Measurements from ENCODE around the gene FOXP4. TPM values are rescaled to one million over a fixed set of nuclear protein-coding genes. Genes with fewer than 3 reads are reported as not detected.
A peak's percentile ranks its signal among the peaks of the same experiment; 100 is the strongest.

FOXP4 gene
- total and polyA plus RNA-seq, 4 donors, result 9.1 to 36.2 (median 21.5) TPM

GRCh38 chr6:41589636-41590622 is 43.7 kb downstream of the FOXP4 start:
- Histone ChIP-seq H3K4me1 (ENCODE audit: control insufficient read depth in 1 of 2, insufficient read depth in 2 of 2, low read length in 2 of 2) (no peaks in the 10 kb centered on the region), H3K27me3 (ENCODE audit: control insufficient read depth in 1 of 2, insufficient read depth in 2 of 2, low read length in 1 of 2) (no peaks in the 10 kb centered on the region), H3K4me3 (ENCODE audit: low read length in 2 of 2) (no peak overlapping the region), H3K9me3 (ENCODE audit: control insufficient read depth, low read length) (no peaks in the 10 kb centered on the region), H3K27ac (ENCODE audit: low read depth in 1 of 2, low read length in 2 of 2) (no peak overlapping the region), H3K36me3 (ENCODE audit: control insufficient read depth in 1 of 2, insufficient read depth in 2 of 2, low read length in 1 of 2) (peaks cover 1 to 3% of the 10 kb centered on the region in 2 donors)
- WGBS, 2 donors, result 90 to 91% methylated on average over 38 to 39 of the region's 39 CpGs
- no peak for DNase-seq
- no peak for ATAC-seq (ENCODE audit: low FRiP score)
- intact Hi-C loops (cut with DNase I), result loop anchor here (2.0 to 5.0 kb wide), 5 partner anchors 43 to 221 kb away; partner anchors contain the start of gene FOXP4 (in 1 of the 2)

DNA sequence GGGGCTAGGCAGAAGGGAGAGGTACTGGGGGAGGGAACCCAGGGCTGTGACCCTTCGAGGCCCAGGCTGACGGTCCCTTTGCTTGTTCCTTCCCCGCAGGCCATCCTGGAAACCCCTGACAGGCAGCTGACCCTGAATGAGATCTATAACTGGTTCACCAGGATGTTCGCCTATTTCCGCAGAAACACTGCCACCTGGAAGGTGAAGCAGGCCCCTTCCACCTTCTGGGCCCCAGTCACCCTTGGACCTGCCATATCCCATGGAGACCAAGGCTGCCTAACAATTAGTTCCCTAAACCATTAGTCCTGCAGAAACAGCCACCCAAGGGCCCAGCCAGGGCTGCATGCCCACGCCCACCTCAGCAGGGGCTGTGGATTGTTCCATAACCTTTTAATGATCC is 44.9 kb downstream of the FOXP4 start:
- Histone ChIP-seq H3K4me1 (ENCODE audit: control insufficient read depth in 1 of 2, insufficient read depth in 2 of 2, low read length in 2 of 2) (no peaks in the 10 kb centered on the region), H3K36me3 (ENCODE audit: control insufficient read depth in 1 of 2, insufficient read depth in 2 of 2, low read length in 1 of 2) (peaks cover 1 to 3% of the 10 kb centered on the region in 2 donors), H3K4me3 (ENCODE audit: low read length in 2 of 2) (no peak overlapping the region), H3K27ac (ENCODE audit: low read depth in 1 of 2, low read length in 2 of 2) (no peak overlapping the region), H3K27me3 (ENCODE audit: control insufficient read depth in 1 of 2, insufficient read depth in 2 of 2, low read length in 1 of 2) (no peaks in the 10 kb centered on the region), H3K9me3 (ENCODE audit: control insufficient read depth, low read length) (no peaks in the 10 kb centered on the region)
- no peak for DNase-seq
- no peak for ATAC-seq (ENCODE audit: low FRiP score)
- intact Hi-C loops (cut with DNase I), result loop anchor here (2.0 to 5.0 kb wide), 5 partner anchors 44 to 222 kb away; partner anchors contain the start of gene FOXP4 (in 1 of the 2)
- WGBS, 2 donors, result 90 to 92% methylated on average over 6 of the region's 6 CpGs

- intact Hi-C loops (cut with DNase I), result loop anchor here (1.0 to 5.0 kb wide), 7 partner anchors 45 to 223 kb away; partner anchors contain the start of gene FOXP4 (in 1 of the 2)
- Histone ChIP-seq H3K36me3 (ENCODE audit: control insufficient read depth in 1 of 2, insufficient read depth in 2 of 2, low read length in 1 of 2) (peaks cover 3 to 5% of the 10 kb centered on the region in 2 donors), H3K4me1 (ENCODE audit: control insufficient read depth in 1 of 2, insufficient read depth in 2 of 2, low read length in 2 of 2) (no peaks in the 10 kb centered on the region), H3K27ac (ENCODE audit: low read depth in 1 of 2, low read length in 2 of 2) (no peak overlapping the region), H3K27me3 (ENCODE audit: control insufficient read depth in 1 of 2, insufficient read depth in 2 of 2, low read length in 1 of 2) (no peaks in the 10 kb centered on the region), H3K4me3 (ENCODE audit: low read length in 2 of 2) (no peak overlapping the region), H3K9me3 (ENCODE audit: control insufficient read depth, low read length) (no peaks in the 10 kb centered on the region)
- ATAC-seq (ENCODE audit: low FRiP score), result peak; percentile 86
- peak; percentile 78 to 90 for DNase-seq
- 0 to 2% methylated on average over 7 of the region's 7 CpGs for WGBS, 2 donors
Observed at GRCh38 chr6:41591859-41592502, 45.8 kb downstream of the FOXP4 start.

DNA sequence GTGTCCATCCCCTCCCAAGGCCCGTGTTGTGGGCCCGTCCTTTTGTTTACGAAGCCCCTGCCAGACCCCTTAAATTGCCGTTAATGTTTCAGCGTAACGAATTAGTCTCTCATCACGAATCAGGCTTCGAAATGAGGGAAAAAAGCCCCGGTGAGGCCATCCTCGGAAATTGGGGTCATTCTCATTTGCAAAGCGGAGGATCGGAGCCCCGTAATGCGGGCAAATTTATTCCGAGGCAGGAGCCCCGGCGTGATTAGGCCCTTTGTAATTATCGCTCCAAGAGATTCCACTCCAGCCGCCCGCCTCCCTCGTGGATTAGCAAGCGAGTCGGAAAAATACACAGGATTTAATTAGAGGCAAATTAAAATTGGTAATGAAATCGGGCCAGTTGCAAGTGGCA is 47.2 kb downstream of the FOXP4 start:
- 90 to 93% methylated on average over 24 of the region's 24 CpGs for WGBS, 2 donors
- Histone ChIP-seq H3K9me3 (ENCODE audit: control insufficient read depth, low read length) (no peaks in the 10 kb centered on the region), H3K27me3 (ENCODE audit: control insufficient read depth in 1 of 2, insufficient read depth in 2 of 2, low read length in 1 of 2) (no peaks in the 10 kb centered on the region), H3K36me3 (ENCODE audit: control insufficient read depth in 1 of 2, insufficient read depth in 2 of 2, low read length in 1 of 2) (peaks cover 3 to 5% of the 10 kb centered on the region in 2 donors), H3K27ac (ENCODE audit: low read depth in 1 of 2, low read length in 2 of 2) (no peak overlapping the region), H3K4me1 (ENCODE audit: control insufficient read depth in 1 of 2, insufficient read depth in 2 of 2, low read length in 2 of 2) (no peaks in the 10 kb centered on the region), H3K4me3 (ENCODE audit: low read length in 2 of 2) (no peak overlapping the region)
- intact Hi-C loops (cut with DNase I), result loop anchor here (2.0 to 5.0 kb wide), 4 partner anchors 46 to 221 kb away; partner anchors contain the start of gene FOXP4 (in 1 of the 2)
- DNase-seq, result no peak
- ATAC-seq (ENCODE audit: low FRiP score), result no peak

DNA sequence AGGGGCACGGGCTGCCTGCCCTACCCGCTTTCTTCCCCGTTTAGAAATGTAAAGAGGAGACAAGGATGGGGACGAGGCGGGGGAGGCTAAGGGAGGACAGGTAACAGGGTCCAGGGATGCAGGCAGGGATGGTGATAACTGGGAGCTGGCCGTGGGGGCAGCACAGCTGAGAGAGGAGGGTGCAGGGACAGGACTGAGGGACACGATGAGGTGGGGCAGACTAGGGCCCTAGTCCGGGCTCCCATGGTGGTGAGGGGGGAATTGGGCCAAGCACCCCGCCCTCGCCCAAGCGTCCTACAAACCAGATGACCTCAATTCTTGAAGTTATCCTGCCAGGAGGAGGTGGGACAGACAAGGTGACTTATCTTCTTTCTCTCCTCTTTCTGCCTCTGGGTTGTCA is 47.7 kb downstream of the FOXP4 start:
- Histone ChIP-seq H3K4me3 (ENCODE audit: low read length in 2 of 2) (no peak overlapping the region), H3K4me1 (ENCODE audit: control insufficient read depth in 1 of 2, insufficient read depth in 2 of 2, low read length in 2 of 2) (no peaks in the 10 kb centered on the region), H3K36me3 (ENCODE audit: control insufficient read depth in 1 of 2, insufficient read depth in 2 of 2, low read length in 1 of 2) (peaks cover 3 to 5% of the 10 kb centered on the region in 2 donors), H3K27me3 (ENCODE audit: control insufficient read depth in 1 of 2, insufficient read depth in 2 of 2, low read length in 1 of 2) (no peaks in the 10 kb centered on the region), H3K9me3 (ENCODE audit: control insufficient read depth, low read length) (no peaks in the 10 kb centered on the region), H3K27ac (ENCODE audit: low read depth in 1 of 2, low read length in 2 of 2) (no peak overlapping the region)
- WGBS, 2 donors, result 87 to 92% methylated on average over 11 of the region's 11 CpGs
- ATAC-seq (ENCODE audit: low FRiP score) (no peak), DNase-seq (no peak)
- intact Hi-C loops (cut with DNase I), result loop anchor here (2.0 to 5.0 kb wide), 4 partner anchors 47 to 222 kb away; partner anchors contain the start of gene FOXP4 (in 1 of the 2)

- Histone ChIP-seq H3K36me3 (ENCODE audit: control insufficient read depth in 1 of 2, insufficient read depth in 2 of 2, low read length in 1 of 2) (peaks cover 3 to 5% of the 10 kb centered on the region in 2 donors), H3K4me1 (ENCODE audit: control insufficient read depth in 1 of 2, insufficient read depth in 2 of 2, low read length in 2 of 2) (no peaks in the 10 kb centered on the region), H3K4me3 (ENCODE audit: low read length in 2 of 2) (no peak overlapping the region), H3K27me3 (ENCODE audit: control insufficient read depth in 1 of 2, insufficient read depth in 2 of 2, low read length in 1 of 2) (no peaks in the 10 kb centered on the region), H3K27ac (ENCODE audit: low read depth in 1 of 2, low read length in 2 of 2) (no peak overlapping the region), H3K9me3 (ENCODE audit: control insufficient read depth, low read length) (no peaks in the 10 kb centered on the region)
- intact Hi-C loops (cut with DNase I), result loop anchor here (5.0 kb wide), 3 partner anchors 47 to 222 kb away; partner anchors contain the start of gene FOXP4 (in 1 of the 2)
- ATAC-seq (ENCODE audit: low FRiP score) (no peak), DNase-seq (no peak)
- WGBS, 2 donors, result 95 to 96% methylated on average over 5 of the region's 5 CpGs
Observed at GRCh38 chr6:41594326-41594725, 48.1 kb downstream of the FOXP4 start.

DNA sequence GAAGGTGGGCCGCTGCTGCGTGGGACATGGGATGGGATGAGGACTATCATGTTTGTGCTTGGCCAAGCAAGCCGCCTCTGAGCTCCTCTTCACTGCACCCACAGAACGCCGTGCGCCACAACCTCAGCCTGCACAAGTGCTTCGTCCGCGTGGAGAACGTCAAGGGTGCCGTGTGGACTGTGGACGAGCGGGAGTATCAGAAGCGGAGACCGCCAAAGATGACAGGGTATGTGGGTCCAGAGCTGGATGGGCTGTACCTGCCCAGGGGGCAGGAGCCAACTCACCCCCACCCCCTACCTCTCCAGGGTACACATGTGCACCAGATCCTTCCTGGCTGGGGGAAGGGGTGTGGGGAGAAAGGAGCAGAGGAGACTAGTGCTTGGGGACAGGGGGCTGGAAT is 48.6 kb downstream of the FOXP4 start:
- WGBS, 2 donors, result 92 to 93% methylated on average over 13 to 15 of the region's 15 CpGs
- Histone ChIP-seq H3K4me1 (ENCODE audit: control insufficient read depth in 1 of 2, insufficient read depth in 2 of 2, low read length in 2 of 2) (no peaks in the 10 kb centered on the region), H3K27me3 (ENCODE audit: control insufficient read depth in 1 of 2, insufficient read depth in 2 of 2, low read length in 1 of 2) (no peaks in the 10 kb centered on the region), H3K9me3 (ENCODE audit: control insufficient read depth, low read length) (no peaks in the 10 kb centered on the region), H3K27ac (ENCODE audit: low read depth in 1 of 2, low read length in 2 of 2) (no peak overlapping the region), H3K4me3 (ENCODE audit: low read length in 2 of 2) (no peak overlapping the region), H3K36me3 (ENCODE audit: control insufficient read depth in 1 of 2, insufficient read depth in 2 of 2, low read length in 1 of 2) (peaks cover 3 to 5% of the 10 kb centered on the region in 2 donors)
- intact Hi-C loops (cut with DNase I), result loop anchor here (5.0 kb wide), 3 partner anchors 47 to 222 kb away; partner anchors contain the start of gene FOXP4 (in 1 of the 2)
- ATAC-seq (ENCODE audit: low FRiP score) (no peak), DNase-seq (peak in 1 of 2 donors; percentile 70)

DNA sequence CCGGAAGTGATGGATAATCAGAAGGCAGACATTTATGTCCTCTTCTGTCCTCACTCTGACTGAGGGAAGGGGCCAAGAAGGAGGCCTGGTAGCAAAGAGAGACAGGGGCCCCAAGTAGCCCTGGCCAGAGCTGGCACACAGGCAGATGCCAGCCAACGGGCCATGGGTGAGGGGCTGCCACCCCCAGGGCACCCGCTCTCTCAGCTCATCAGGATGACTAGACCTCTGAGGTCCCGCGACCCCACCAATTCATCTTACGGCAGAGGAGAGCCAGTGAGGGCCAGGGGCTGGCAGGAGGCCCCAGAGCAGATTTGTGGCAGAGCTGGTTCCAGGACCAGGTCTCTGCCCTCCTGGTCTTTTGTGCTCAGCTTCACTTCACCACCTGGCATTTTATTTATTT is 49.0 kb downstream of the FOXP4 start:
- Histone ChIP-seq H3K4me1 (ENCODE audit: control insufficient read depth in 1 of 2, insufficient read depth in 2 of 2, low read length in 2 of 2) (no peaks in the 10 kb centered on the region), H3K4me3 (ENCODE audit: low read length in 2 of 2) (no peak overlapping the region), H3K9me3 (ENCODE audit: control insufficient read depth, low read length) (no peaks in the 10 kb centered on the region), H3K36me3 (ENCODE audit: control insufficient read depth in 1 of 2, insufficient read depth in 2 of 2, low read length in 1 of 2) (peaks cover 3 to 5% of the 10 kb centered on the region in 2 donors), H3K27ac (ENCODE audit: low read depth in 1 of 2, low read length in 2 of 2) (no peak overlapping the region), H3K27me3 (ENCODE audit: control insufficient read depth in 1 of 2, insufficient read depth in 2 of 2, low read length in 1 of 2) (no peaks in the 10 kb centered on the region)
- intact Hi-C loops (cut with DNase I), result no loop called here
- 82 to 89% methylated on average over 6 of the region's 6 CpGs for WGBS, 2 donors
- DNase-seq (peak in 1 of 2 donors; percentile 69), ATAC-seq (ENCODE audit: low FRiP score) (no peak)
